ENCODE results near the gene UBXN4.
A peak's percentile ranks its signal among the peaks of the same experiment; 100 is the strongest.
"Not testable (repeated sequence)": the region's sequence is repeated elsewhere in the genome, so short reads cannot be mapped to it uniquely, and the experiment has no call there.

DNA sequence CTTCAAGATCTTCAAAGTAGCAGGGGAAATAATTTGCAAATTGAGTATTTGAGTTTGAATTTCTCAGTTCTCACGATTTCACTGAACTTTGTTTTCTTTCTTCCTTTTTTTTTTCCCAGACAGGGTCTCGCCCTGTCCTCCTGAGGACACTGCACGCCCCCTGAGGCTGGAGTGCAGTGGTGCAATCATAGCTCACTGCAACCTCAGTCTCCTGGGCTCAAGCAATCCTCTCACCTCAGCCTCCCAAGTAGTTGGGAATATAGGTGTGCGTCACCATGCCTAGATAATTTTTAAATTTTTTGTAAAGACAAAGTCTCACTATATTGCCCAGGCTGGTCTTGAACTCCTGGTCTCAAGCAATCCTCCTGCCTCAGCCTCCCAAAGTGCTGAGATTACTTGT, 54.0 kb downstream of the UBXN4 start:
- TF ChIP-seq, protein P1, sequence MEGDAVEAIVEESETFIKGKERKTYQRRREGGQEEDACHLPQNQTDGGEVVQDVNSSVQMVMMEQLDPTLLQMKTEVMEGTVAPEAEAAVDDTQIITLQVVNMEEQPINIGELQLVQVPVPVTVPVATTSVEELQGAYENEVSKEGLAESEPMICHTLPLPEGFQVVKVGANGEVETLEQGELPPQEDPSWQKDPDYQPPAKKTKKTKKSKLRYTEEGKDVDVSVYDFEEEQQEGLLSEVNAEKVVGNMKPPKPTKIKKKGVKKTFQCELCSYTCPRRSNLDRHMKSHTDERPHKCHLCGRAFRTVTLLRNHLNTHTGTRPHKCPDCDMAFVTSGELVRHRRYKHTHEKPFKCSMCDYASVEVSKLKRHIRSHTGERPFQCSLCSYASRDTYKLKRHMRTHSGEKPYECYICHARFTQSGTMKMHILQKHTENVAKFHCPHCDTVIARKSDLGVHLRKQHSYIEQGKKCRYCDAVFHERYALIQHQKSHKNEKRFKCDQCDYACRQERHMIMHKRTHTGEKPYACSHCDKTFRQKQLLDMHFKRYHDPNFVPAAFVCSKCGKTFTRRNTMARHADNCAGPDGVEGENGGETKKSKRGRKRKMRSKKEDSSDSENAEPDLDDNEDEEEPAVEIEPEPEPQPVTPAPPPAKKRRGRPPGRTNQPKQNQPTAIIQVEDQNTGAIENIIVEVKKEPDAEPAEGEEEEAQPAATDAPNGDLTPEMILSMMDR (IDR thresholded peaks at IDR 0.05): peak; percentile 12
- TF ChIP-seq EZH2, EZH2phosphoT487 (IDR thresholded peaks at IDR 0.05): not testable (repeated sequence)
